Stimulated activated CD4-positive, alpha-beta T cell treated with anti-CD3 and anti-CD28 coated beads, Interleukin-12 subunit alpha, Interleukin-12 subunit beta, amount 100 ng/mL, for 48 hours (primary cell): ENCODE measurements around the gene FAM118A.
"Not testable (repeated sequence)": the region's sequence is repeated elsewhere in the genome, so short reads cannot be mapped to it uniquely, and the experiment has no call there.

Experiments used
- DNase-seq, 3 donors: peaks; one replicate each; pipeline ENCODE4 v3.0.0-alpha.2; 2020; ENCODE audit warnings: low read depth in 2 of 3, low spot score in 1 of 3

FAM118A gene

DNA sequence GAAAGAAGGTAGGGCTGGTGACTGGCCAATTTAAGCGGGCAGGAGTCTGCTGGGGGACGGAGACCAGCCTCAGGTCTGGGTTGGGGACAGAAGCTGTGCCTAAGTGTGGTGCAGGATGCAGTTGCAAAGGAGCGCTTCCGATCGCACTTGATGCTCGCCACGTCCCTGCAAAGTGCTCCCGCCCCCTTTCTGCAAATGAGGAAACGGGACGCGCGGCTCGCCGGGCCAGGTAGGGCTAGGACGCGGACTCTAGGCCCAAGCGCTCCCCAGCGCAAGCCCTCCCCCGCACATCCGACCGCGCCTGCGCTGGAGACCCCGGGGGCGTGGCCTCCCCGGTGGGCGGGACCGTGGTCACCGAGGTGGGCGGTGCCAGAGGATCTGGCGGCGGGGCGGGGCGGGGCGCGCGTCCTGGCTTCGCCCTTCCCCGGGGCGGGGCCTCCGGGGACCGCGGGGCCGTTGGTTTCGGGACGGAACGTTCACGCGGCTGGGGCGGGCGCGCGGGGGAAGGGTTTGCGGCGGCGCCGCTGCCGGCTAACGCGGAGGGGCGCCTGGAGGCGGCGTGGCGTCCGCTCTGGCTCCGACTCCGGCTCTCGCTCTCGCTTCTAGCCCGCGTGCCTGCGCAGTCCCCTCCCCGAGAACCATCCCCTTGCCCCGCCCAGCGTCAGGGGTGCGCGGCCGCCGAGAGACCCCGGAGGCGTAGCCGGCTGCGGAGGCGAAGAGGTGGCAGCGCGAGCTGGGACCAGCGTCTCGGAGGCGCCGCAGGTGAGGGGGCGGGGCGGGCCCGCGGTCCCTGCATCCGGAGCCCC lies at the start of gene FAM118A:
Gene FAM118A (plus strand): TSS at position 513 of the 806 bp plus-strand sequence. CDS start 12,446 bp downstream, outside the sequence.
- DNase-seq = peak; percentile 91 to 100 (median 92)

DNA sequence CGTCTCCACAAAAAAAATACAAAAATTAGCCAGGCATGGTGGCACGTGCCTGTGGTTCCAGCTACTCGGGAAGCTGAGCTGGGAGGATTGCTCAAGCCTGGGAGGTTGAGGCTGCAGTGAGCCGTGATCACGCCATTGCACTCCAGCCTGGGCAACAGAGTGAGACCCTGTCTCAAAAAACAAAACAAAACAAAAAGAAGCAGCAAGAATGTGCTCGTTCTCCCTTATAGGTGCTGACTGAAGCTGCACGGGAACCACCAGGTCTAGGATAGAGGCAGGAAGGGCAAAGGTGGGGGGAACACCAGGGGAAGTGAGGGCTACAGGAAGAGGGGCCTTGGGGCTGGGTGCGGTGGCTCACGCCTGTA lies 49.4 kb upstream of the FAM118A start:
- not testable (repeated sequence) for DNase-seq

DNA sequence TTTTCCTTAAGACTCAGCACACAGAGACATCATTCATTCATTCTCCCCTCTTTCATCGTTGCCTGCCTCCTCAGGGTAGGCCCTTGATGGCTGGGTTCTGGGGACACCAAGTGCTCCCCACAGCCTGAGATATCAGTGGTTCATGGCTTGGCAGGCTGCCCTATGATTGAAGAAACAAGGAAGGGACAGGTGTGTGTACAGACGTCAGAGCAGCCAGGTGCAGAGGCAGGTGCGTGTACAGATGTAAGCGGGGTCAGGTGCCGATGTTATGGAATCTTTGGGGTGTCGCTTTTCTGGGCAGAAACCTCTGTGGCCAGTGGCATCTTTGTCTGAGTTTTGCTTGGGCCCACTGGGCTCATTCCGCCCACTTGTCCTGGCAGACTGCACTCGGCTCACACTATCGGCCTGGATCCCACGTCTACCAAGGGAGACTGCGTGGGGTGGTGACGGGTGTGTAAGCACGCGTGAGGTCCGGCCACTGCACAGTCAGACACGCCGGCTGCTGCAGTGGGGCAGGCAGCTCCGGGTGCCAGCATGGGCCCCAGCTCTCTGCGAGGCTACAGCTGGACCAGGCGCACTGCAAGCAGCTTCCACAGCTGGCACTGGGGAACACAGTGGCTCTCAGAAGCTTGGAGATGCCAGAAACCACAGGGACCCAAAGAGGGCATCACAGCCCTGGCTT lies 48.2 kb upstream of the FAM118A start:
- no peak for DNase-seq

DNA sequence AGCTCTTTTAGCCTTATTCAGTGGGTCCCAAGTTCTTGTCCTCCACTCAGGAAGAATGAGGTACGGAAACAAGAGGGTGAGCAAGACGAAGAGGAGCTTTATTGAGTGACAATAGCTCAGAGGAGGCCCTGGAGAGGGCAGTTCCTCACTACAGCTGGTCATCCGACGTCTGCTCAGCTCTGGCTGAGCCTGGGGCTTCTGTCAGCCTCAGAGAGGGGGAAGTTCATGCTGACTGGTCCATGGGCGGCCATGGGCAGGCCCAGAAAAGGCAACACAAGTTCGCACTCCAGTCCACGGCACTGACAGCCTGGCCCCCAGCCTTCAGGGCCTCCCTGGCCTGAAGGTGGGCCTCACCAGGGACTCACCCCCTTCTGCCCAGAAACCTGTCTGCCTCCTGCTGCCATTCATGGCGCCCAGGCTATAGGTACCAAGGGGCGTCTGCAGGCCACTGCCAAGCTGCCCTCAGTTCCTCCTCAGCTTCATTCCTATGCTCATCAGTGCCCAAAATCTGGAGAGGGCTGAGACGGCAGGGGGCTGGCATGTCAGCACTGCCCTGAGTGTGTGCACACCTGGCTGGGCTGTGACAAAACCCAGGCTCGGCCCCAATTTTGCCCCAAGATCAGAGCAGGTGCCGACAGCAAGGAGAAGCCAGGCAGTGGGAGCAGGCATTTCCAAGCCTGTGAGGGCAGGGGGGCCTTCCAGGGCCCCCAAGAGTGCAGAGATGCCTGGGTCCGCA lies 47.4 kb upstream of the FAM118A start:
- no peak for DNase-seq

DNA sequence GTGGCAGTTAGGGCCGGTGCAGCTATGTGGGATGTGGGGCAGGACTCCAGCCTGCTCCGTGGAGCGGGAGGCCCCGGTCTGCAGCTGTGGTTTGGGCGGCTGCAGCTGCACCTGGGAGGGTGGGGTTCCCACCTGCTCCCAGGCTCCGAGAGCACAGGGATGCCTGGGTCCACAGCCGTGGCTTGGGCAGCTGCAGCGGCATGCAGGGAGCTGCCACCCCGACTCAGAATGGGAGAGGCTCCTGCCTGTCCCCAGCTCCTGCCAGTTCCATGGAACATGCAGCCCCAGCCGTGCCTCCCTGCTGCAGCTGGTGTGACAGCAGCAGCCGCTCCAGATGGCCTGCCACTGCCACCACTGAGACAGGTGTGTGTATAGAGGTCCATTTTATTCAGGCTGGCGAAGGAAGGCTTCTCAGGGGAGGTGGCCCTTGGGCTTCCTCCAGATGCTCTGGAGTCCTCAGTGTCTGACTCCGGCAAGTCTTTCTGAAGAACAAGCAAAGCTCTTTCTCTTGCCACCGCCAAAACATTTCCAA lies 46.7 kb upstream of the FAM118A start:
- DNase-seq = no peak

DNA sequence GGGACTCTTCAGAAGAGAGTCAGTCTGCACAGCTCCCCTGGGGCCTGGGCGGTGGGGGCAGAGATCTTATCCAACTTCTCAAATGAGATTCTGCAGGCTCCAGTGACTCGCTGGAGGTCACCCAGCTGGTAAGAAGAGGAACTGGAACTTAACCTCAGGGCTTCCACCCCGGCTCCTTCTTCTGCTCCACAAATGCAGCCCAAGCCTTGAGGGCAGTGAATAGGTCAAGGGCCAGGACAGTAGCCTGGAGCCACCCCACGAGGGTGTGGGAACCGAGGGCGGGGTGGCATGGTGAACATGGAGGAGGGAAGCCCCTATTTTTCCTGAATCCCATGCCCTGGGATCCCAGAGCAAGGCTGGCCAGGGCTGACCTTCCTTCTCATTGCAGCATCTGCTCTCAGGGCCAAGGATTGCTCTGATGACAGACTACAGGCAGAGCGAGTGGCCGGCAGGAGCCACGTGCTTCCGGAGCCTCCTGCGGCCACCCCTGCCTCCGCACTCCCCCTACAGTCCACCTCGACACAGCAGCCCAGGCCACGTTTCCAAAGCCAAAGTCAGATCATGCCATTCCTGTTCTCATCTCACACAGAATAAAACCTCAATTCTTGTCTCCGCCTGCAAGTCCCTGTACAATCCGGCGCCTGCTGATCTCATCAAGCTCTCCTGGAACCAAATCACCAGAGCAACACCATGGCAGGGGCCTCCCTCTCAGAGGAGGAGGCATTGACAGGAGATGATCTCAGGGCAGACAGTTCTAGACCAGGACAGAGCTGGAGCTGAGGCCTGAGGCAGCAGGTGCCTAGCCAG lies 46.1 kb upstream of the FAM118A start:
- no peak for DNase-seq

DNA sequence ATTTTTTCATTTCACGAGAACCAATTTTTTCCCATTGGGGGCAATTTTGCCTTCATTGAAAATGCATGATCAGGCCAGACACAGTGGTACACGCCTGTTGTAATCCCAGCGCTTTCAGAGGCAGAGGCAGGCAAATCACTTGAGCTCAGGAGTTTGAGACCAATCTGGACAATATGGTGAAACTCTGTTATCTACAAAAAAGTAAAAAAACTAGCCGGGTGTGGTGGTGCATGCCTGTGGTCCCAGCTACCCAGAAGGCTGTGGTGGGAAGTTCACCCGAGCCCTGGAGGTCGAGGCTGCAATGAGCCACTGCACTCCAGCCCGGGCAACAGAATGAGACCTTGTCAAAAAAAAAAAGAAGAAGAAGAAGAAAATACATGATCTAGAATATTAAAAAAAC lies 44.2 kb upstream of the FAM118A start:
- DNase-seq = no peak

DNA sequence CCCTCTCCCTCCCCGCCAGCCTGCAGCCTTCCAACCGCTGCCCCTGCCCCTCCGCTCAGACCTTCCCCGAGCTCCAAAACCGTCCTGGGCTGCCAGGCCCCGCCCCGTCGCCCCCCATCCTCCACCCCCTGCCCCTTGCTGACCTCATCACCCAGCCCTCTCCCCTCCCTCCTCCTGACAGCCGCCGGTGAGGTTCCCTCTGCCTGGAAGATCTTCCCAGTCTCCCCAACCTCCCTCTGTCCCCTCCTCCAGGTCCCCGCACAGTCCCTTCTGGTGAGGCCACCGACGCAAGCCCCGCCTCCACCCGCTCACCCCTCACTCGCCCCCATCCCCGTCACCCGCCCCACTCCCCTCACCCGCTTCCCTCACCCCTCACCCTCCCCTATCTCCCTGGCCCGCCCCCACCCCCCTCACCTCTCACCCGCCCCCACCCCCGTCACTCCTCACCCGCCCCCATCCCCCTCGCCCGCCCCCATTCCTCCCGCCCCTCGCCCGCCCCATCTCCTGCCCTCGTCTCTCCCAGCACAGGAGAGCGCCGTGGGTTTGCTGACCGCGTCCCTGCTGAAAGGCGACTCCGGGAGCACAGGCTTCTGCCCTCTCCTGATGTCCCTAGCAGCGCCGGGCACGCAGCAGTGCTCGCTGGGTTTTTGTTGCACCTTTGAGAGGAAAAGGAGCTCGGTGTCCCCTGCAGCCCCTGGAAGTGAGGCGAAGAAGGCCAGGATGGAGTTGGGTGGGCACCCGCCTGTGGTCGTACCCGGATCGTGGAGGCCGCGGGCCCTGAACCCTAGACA lies 41.4 kb upstream of the FAM118A start:
- no peak for DNase-seq

DNA sequence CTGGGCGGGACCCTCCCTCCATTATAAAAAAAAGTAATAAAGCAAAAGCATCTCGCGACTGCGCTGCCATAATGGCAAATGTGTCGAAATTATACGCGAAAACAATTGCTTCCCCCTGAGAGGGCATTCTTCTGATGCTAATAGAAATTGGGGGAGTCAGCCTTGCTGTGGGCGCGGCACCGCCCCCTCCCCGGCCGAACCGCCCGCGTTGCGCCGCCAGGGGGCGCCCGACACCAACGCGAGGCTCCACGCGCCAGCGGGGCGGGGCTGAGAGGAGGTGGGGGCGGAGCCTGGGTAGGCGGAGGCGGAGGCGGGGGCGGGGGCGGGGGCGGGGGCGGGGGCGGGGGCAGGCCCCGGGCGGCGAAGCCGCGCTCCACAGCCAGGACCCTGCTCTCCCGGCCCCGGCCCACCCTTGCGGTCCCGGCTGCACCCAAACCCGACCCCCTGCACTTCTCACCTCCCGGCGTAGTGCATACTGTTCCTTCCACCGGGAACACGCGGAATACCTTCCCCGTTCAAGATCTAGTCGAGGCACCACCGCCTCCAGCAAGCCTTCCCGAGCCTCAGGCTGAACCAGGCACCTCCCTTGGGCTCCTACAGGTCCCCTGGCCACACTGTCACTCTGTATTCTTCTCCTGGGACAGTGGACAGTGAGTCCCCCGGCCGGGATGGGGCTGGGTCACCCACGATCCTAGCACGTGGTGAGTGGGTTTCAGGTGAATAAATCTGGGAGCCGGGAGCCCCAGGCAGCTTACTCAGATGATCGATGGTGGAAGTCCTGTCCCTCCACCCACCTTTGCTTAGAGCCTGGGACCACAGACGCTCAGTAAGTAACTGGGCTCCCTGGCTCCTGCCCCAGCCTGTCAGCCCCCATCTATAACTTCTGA lies 40.5 kb upstream of the FAM118A start:
- peak; percentile 63 to 81 (median 76) for DNase-seq

DNA sequence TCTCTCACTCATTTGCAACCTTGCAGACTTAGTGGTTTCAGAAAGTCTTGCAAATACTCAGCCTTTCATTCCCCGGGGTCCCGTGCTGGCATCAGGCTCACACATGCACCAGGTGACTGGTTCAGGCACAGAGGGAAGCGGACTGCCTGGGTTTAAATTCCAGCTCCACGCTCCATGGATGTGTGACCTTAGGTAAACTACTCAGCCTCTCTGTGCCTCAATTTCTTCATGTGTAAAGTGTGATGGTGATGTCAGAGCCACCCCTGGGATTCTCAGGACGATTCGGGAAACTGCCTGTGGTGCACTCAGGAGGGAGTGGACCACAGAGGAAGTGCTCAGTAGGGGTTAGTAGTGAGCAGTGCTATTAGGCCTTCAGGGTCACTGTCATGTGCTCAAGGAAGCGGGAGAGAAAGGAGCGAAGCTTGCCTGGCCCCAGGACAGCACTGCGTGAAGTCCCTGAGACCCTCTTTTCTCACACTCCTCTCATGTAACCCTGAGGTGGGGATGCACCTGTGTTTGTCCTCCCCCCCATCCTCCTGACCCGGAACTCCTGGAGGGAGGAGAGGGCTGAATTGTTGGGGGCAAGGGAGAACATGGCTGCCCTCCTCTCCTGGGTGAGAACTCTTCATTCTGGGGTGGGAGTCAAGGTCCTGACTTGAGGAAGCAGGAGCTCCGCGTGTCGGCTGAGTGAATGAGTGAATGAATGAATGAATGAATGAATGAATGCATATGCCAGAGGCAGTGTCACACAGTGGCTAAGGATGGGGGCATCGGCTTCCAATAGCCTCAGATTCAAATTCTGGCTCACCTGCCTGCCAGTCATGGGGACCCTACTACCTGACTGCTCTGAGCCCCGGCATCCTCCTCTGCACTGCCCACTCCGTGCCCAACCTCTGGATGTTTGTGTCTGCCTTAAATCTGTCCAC lies 39.4 kb upstream of the FAM118A start:
- DNase-seq = no peak

DNA sequence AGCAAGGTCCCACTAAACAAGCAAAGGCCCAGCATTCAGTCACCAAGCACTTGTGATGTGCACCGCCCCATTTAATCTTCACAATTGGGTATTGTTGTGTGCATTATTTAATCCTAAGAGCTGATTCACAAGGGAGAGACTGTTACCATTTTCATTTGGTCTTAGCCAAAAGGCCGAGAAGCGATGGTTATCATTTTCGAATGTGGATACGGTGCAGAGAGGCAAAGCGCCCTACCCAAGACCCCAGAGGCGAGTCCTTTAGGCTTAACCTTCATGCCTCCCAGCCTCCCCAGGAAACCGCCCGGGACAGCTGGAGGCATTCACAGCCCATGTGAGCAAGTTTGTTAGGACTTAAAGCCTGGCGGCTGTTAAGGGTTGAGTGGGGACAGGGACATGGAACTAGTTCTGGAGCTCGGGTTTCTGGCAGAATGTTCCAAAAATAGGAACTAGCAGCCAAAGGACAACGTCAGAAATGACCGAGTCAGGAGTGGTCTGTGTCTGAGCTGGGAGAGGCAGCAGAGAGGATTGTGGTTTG lies 38.0 kb upstream of the FAM118A start:
- no peak for DNase-seq

DNA sequence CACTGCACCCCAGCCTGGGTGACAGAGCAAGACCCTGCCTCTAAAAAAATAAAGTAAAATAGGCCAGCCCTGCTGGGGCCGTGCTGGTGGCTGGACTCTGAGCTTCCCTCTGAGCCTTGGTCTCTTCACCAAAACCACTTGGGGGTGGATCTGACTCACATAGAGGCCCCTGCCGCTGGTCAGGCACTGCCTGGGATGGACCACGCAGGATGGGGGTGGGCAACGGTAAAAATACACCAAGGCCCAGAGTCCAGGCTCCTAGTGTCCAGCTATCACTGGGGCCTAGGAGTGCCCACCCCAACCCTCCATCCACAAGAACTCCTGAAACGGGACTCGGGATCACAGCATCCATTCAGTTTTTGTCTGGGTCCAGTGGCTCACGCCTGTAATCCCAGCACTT lies 37.2 kb upstream of the FAM118A start:
- DNase-seq = no peak

DNA sequence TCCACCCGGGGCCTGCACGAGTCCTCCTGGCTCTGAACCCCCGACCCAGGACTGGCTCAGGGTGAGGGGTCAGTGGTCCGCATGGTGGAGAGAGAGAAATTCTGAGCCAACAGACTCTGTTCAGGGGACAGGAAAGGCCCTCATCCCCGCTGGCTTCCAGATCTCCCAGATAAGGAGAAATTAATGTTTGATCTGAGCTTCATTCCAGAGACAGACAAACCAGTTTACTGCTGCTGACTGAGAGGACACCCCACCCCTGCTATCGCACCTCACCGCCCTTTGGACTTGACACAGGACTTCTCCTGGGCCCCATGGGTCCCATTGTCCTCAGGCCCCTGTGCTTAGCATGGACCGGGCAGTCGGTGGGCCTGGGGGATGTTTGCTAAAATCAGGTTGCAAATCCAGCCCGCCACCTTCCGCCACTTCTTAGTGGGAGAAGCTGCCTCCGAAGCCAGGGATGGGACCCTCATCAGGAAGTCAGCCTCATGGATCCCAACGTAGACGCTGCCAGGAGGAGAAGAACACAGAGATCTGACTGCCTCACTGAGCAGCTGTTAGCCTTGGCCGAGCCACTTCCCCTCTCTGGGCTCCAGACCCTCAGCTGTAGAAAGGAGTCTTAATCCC lies 36.2 kb upstream of the FAM118A start:
- no peak for DNase-seq

DNA sequence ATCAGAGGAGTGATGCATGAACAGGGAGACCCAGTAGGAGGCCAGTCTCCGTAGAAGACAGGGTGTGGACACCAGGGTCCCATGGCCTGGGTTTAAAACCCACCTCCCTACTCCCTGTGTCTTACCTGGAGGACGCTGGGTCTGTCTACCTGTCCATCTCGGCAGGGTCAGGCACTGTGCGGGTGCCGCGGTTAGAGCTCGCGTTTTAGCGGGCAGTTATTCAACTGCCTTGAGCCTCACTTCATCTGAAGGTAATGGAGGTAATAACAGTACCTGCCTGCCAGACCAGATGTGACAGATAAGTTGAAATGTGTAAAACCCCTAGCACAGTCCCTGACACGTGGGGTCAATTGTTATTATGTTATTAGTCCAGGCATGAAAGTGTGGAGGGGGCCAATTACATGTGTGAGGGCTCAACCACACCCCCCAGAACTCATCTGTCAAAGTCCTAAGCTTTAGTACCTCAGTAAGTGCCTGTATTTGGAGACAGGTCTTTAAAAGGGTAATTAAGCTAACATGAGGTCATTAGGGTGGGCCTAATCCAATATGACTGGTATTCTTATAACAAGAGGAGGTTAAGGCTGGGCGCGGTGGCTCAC lies 33.1 kb upstream of the FAM118A start:
- no peak for DNase-seq

DNA sequence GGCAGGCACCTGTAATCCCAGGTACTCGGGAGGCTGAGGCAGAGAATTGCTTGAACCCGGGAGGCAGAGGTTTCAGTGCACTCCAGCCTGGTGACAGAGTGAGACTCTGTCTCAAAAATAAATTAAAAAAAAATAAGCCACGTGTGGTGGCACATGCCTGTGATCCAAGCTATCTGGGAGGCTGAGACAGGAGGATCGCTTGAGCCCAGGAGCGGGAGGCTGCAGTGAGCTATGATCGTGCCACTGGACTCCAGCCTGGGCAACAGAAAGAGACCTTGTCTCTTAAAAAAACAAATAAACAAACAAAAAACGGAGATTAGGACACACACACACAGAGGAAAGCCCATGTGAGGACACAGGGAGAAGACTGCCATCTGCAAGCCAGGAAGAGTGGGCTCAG lies 32.0 kb upstream of the FAM118A start:
- not testable (repeated sequence) for DNase-seq

DNA sequence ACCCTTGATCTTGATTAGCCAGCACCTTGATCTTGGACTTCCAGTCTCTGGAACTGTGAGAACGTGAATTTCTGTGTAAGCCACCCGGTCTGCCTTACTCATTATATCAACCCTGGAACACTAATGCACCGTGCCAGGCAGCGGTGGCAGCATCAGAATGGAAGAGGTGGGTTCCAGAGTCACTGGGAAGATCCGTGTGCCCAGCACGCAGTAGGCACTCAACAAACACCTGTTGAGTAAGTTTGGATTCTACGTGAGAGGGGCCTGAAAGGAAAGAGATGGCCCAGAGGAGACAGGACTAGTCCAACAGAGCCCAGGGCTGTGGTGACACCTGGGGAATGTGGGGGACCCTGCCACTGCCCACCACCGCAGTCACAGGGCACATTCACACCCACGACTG lies 31.6 kb upstream of the FAM118A start:
- DNase-seq = no peak

DNA sequence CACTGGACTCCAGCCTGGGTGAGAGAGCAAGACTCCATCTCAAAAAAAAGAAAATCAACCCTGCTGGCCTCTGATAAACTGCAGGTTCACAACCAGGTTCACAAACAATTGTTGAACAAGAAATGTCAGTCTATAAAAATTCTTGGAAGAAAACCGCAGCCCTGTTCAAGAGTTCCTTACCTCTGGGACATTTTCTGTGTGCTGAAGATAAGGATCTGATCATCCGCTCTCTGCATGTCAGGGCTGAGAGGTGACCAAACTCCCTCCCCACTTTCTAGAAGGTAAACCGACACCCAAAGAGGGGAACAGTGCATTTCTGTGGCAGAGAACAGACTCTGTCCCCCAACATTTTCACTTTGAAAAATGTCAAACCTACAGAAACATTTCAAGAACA lies 29.1 kb upstream of the FAM118A start:
- no peak for DNase-seq
